NCI-H2107 treated with DMSO at 0.1 percent for 48 hours (cell line): Measurements from ENCODE around the gene MRPL4.
"Not testable (repeated sequence)": the region's sequence is repeated elsewhere in the genome, so short reads cannot be mapped to it uniquely, and the experiment has no call there.

Experiments used
- DNase-seq: peaks from one replicate; lab custom pipeline; 2025; ENCODE audit not compliant: unreplicated experiment; lab: John Stamatoyannopoulos, UW

Gene MRPL4

GRCh38 chr19:10260141-10260584 is 8.1 kb downstream of the MRPL4 start:
- no peak for DNase-seq

GRCh38 chr19:10262771-10263170 is 10.8 kb downstream of the MRPL4 start:
- DNase-seq: no peak

- DNase-seq: no peak
Observed at GRCh38 chr19:10266706-10267105, 14.7 kb downstream of the MRPL4 start.

- no peak for DNase-seq
Observed at GRCh38 chr19:10268071-10268470, 16.1 kb downstream of the MRPL4 start.

- peak; percentile 19 for DNase-seq
Observed at GRCh38 chr19:10269333-10270179, 17.5 kb downstream of the MRPL4 start.

- DNase-seq: no peak
Observed at GRCh38 chr19:10270180-10270615, 18.2 kb downstream of the MRPL4 start.

GRCh38 chr19:10270616-10271394 is 18.8 kb downstream of the MRPL4 start, which contains the start of gene ICAM1:
Gene ICAM1, plus strand, starts transcription at chr19:10271120. Its CDS starts 40 bp downstream, at chr19:10271160.
- no peak for DNase-seq

- no peak for DNase-seq
Observed at GRCh38 chr19:10271543-10272086, 19.6 kb downstream of the MRPL4 start.

- DNase-seq: no peak
Observed at GRCh38 chr19:10274589-10274988, 22.6 kb downstream of the MRPL4 start.

GRCh38 chr19:10277795-10278589 is 26.0 kb downstream of the MRPL4 start:
- DNase-seq: no peak

GRCh38 chr19:10278935-10279334 is 26.9 kb downstream of the MRPL4 start:
- no peak for DNase-seq

GRCh38 chr19:10279737-10280442 is 27.9 kb downstream of the MRPL4 start:
- DNase-seq: no peak

GRCh38 chr19:10282043-10282442 is 30.0 kb downstream of the MRPL4 start:
- DNase-seq: not testable (repeated sequence)

GRCh38 chr19:10283301-10284064 is 31.5 kb downstream of the MRPL4 start:
- DNase-seq: no peak

GRCh38 chr19:10284065-10284959 is 32.3 kb downstream of the MRPL4 start:
- DNase-seq: no peak

- no peak for DNase-seq
Observed at GRCh38 chr19:10284960-10285278, 32.9 kb downstream of the MRPL4 start.

GRCh38 chr19:10285393-10285792 is 33.4 kb downstream of the MRPL4 start:
- no peak for DNase-seq
